PC-9 (cell line): ENCODE results near the gene FUZ.

ENCODE experiments used
- EZH2 ChIP-seq: fragments of 200-600 bp; sonication (generic); IDR thresholded peaks from 2 replicates; pipeline ENCODE4 v1.8.0; 2017; ENCODE audit warnings: antibody characterized with exemption, low read depth
- TF ChIP-seq, protein P1 (sequence below): fragments of 200-600 bp; sonication (generic); conservative IDR thresholded peaks from 2 replicates; pipeline ENCODE4 v1.6.1; 2017; ENCODE audit warnings: mixed run types, antibody characterized with exemption, mild to moderate bottlenecking, moderate library complexity

DNA sequence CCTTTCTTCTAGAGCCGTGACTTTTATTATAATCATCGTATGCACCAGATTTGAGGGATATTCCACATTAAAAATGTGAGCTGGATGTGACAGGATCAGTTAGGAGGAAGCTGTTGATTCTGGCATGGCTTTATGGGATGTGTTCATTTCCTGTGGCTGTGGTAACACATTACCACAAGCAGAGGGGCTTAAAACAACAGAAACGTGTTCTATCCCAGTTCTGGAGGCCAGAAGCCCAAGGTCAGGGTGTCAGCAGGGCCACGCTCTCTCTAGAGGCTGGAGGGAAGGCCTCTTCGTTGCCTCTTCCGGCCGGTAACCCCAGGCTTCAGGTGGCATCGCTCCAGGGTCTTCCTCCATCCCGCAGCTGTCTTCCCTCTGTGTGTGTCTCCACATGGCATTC lies 19.5 kb upstream of the FUZ start:
- TF ChIP-seq EZH2, result no peak
- TF ChIP-seq, protein P1, sequence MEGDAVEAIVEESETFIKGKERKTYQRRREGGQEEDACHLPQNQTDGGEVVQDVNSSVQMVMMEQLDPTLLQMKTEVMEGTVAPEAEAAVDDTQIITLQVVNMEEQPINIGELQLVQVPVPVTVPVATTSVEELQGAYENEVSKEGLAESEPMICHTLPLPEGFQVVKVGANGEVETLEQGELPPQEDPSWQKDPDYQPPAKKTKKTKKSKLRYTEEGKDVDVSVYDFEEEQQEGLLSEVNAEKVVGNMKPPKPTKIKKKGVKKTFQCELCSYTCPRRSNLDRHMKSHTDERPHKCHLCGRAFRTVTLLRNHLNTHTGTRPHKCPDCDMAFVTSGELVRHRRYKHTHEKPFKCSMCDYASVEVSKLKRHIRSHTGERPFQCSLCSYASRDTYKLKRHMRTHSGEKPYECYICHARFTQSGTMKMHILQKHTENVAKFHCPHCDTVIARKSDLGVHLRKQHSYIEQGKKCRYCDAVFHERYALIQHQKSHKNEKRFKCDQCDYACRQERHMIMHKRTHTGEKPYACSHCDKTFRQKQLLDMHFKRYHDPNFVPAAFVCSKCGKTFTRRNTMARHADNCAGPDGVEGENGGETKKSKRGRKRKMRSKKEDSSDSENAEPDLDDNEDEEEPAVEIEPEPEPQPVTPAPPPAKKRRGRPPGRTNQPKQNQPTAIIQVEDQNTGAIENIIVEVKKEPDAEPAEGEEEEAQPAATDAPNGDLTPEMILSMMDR, result no peak
